Measurements from ENCODE around the gene BPI. TPM values are rescaled to one million over a fixed set of nuclear protein-coding genes. Genes with fewer than 3 reads are reported as not detected.
A peak's percentile ranks its signal among the peaks of the same experiment; 100 is the strongest.
"Not testable (repeated sequence)": the region's sequence is repeated elsewhere in the genome, so short reads cannot be mapped to it uniquely, and the experiment has no call there.

BPI gene
- total RNA-seq, 1 donor from 2014 or later, result not detected

- Histone ChIP-seq H3K27me3 (no peaks in the 10 kb centered on the region), H3K9me3 (no peaks in the 10 kb centered on the region), H3K4me3 (no peak overlapping the region), H3K4me1 (no peaks in the 10 kb centered on the region), H3K27ac (no peak overlapping the region), H3K36me3 (no peaks in the 10 kb centered on the region)
- DNase-seq (ENCODE audit: low spot score in 2 of 2), result no peak
- intact Hi-C loops (cut with DNase I), result no loop called here
- TF ChIP-seq CTCF (IDR thresholded peaks at IDR 0.05), result no peak
Measured at GRCh38 chr20:38311491-38311890, 7.5 kb downstream of the BPI start.

- no peak overlapping the region for H3K4me3 ChIP-seq
- H3K27me3 ChIP-seq, result no peaks in the 10 kb centered on the region
- no peak for DNase-seq (ENCODE audit: low spot score in 2 of 2)
- H3K9me3 ChIP-seq, result no peaks in the 10 kb centered on the region
- H3K4me1 ChIP-seq, result no peaks in the 10 kb centered on the region
- intact Hi-C loops (cut with DNase I), result no loop called here
- TF ChIP-seq CTCF (IDR thresholded peaks at IDR 0.05), result no peak
- no peaks in the 10 kb centered on the region for H3K36me3 ChIP-seq
- no peak overlapping the region for H3K27ac ChIP-seq
Measured at GRCh38 chr20:38313676-38314075, 9.7 kb downstream of the BPI start.

GRCh38 chr20:38314350-38314749, 10.4 kb downstream of the BPI start:
- H3K36me3 ChIP-seq; H3K9me3 ChIP-seq; DNase-seq (ENCODE audit: low spot score in 2 of 2); H3K27me3 ChIP-seq; intact Hi-C loops (cut with DNase I); H3K27ac ChIP-seq; H3K4me1 ChIP-seq; H3K4me3 ChIP-seq: not testable (repeated sequence)

- H3K9me3 ChIP-seq, result no peaks in the 10 kb centered on the region
- H3K4me1 ChIP-seq, result no peaks in the 10 kb centered on the region
- no peaks in the 10 kb centered on the region for H3K27me3 ChIP-seq
- H3K36me3 ChIP-seq, result no peaks in the 10 kb centered on the region
- TF ChIP-seq CTCF (IDR thresholded peaks at IDR 0.05), result peak in 1 of 3 experiments; percentile 22
- intact Hi-C loops (cut with DNase I), result no loop called here
- H3K4me3 ChIP-seq, result no peak overlapping the region
- H3K27ac ChIP-seq, result no peak overlapping the region
- no peak for DNase-seq (ENCODE audit: low spot score in 2 of 2)
Measured at GRCh38 chr20:38315290-38315966, 11.5 kb downstream of the BPI start.

- Histone ChIP-seq H3K36me3 (no peaks in the 10 kb centered on the region), H3K4me3 (no peak overlapping the region), H3K27me3 (no peaks in the 10 kb centered on the region), H3K9me3 (no peaks in the 10 kb centered on the region), H3K4me1 (no peaks in the 10 kb centered on the region), H3K27ac (no peak overlapping the region)
- no peak for DNase-seq (ENCODE audit: low spot score in 2 of 2)
- TF ChIP-seq CTCF (IDR thresholded peaks at IDR 0.05), result no peak
- intact Hi-C loops (cut with DNase I), result no loop called here
Measured at GRCh38 chr20:38316341-38316740, 12.4 kb downstream of the BPI start.

- no peaks in the 10 kb centered on the region for H3K36me3 ChIP-seq
- no peak overlapping the region for H3K27ac ChIP-seq
- no peaks in the 10 kb centered on the region for H3K9me3 ChIP-seq
- no peak overlapping the region for H3K4me3 ChIP-seq
- no peaks in the 10 kb centered on the region for H3K27me3 ChIP-seq
- no peak for TF ChIP-seq CTCF (IDR thresholded peaks at IDR 0.05)
- intact Hi-C loops (cut with DNase I), result no loop called here
- DNase-seq (ENCODE audit: low spot score in 2 of 2), result no peak
- no peaks in the 10 kb centered on the region for H3K4me1 ChIP-seq
Measured at GRCh38 chr20:38317422-38317821, 13.5 kb downstream of the BPI start.
